CD4-positive, alpha-beta T cell treated with Interleukin-6 at 100 ng/mL for 8 hours (primary cell): Measurements from ENCODE around the gene SLAMF1.
"Not testable (repeated sequence)": the region's sequence is repeated elsewhere in the genome, so short reads cannot be mapped to it uniquely, and the experiment has no call there.

Source experiments
- DNase-seq: peaks from one replicate; pipeline ENCODE4 v3.0.0-alpha.2; 2020; ENCODE audit warnings: mixed read lengths, low spot score

Gene SLAMF1

GRCh38 chr1:160646711-160647328 lies at the start of gene SLAMF1:
Gene SLAMF1, minus strand, starts transcription at chr1:160647044. Its CDS starts 99 bp downstream, at chr1:160646945.
- peak; percentile 58 for DNase-seq

DNA sequence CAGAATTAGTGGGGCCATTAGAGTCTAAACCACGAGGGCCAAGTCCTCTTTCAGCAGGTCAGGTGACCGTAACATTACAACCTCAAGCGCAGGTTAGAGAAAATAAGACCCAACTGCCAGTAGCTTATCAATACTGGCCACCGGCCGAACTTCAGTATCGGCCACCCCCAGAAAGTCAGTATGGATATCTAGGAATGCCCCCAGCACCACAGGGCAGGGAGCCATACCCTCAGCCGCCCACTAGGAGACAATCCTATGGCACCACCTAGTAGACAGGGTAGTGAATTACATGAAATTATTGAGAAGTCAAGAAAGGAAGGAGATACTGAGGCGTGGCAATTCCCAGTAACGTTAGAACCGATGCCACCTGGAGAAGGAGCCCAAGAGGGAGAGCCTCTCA lies 45.5 kb upstream of the SLAMF1 start:
- not testable (repeated sequence) for DNase-seq

DNA sequence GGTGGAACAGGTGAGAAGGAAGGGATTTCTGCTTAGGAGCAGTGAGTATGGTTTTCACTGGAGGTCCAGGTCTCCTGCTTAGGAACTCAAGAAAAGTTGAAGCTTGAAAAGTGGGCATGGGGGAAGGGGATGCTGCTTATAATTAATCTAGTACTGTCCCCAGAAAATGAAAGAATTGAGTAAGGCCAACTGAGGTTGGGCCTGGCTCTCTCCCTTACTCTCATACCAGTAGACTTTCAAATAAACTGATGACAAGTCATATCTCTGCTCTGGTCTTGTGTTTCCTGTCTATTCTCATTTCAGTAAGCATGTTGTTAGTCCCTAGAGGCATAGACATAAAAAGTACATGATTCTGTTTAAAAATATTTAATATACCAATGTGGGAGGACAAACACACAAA lies 38.4 kb upstream of the SLAMF1 start:
- no peak for DNase-seq

DNA sequence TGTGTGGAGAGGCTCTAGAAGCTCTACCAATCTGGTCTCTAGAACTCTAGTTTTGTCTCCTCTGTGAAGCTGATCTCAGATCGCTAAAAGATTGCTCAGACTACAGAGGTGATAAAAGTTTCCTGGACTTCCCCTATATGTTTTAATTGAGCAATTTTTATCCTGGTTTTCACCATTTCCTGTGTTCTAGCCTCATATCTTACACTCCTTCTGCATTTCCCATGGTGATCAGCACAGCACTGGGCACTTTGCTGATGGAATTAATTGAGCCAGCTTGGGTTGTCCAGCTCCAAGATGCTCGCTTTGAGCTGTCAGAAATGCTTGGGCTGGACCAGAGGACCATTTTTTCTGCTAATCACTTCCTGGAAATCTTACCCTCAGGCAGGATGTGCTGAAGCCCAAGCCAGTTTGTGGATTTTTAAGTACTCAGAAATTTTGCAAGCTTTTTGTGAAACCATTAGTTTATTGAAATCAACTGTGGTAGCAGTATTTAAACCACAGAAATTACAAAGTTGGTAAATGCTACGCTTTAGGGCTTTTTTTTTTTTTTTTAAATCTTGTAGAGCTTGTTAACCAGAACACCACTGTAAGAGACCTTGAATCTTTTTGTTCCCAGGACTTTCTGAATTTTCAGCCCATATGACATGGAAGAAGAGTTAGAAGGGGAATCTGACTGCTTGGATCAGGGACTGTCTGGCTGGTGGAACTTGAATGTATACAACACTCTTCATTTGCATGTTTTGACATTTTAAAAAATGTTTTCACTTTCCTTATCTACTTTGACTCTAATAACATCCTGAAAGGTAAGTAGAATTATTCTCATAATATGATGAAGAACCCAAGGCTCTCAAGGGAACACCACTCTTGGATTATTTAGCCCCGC lies 36.4 kb upstream of the SLAMF1 start:
- peak; percentile 27 for DNase-seq

GRCh38 chr1:160681891-160682140 lies 35.0 kb upstream of the SLAMF1 start:
- DNase-seq, result no peak

DNA sequence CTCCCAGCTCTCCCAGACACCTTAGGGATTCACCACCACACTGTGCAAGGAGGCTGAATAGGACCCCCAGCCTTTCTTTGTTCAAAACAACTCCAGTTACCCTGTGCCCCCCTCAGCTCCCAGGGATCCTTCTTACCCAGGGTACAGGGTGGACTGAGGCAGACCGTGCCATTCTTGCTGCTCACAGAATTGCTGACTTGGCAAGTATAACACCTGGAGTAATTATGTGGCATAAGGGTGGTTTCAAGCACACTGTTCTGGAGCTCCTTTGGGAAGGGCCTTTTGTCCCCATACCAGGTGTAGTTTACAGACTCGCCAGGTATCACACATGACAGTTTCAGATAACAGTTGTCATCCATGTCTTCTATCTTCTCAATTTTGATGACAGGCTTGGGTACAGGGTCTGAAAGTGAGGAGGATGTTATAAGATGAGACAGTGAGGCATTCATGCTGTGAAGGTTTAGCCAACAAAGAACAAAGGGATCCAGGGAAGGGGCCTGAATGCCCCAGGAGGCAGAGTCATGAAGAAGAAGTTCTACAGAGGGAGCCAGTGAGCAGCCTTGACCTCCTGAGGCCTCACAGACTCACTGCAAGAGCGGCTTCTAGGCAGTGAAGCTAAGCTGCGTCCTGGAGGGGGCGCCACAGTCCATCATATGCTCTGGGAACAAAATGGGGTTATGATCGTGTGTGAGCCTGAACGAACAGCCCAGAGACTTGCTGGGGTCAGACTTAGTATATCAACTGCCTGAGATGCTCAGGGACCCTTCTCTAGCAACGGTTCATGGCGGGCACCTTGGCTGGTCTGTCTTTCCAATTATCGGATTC lies 34.4 kb upstream of the SLAMF1 start:
- DNase-seq, result peak; percentile 86

DNA sequence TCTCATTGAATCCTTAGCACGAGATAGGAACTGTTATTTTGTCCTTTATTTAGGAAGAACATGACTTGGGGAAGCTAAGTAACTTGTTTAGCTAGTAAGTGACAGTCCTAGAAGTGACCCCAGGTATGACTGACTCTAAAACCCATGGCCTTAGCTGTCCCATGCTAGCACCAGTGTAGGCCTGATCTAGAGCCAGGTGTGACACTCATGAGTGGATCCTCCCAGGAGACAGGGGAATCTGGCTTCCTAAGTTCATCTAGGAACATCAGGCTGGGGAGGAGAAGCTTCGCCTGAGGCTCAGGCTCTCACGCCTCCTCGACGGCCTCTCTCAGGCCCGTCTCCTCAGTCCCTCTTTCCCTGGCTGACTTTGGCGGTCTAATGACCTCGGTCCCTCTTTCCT lies 33.6 kb upstream of the SLAMF1 start:
- no peak for DNase-seq

- no peak for DNase-seq
Observed at GRCh38 chr1:160679893-160680292, 33.0 kb upstream of the SLAMF1 start.

DNA sequence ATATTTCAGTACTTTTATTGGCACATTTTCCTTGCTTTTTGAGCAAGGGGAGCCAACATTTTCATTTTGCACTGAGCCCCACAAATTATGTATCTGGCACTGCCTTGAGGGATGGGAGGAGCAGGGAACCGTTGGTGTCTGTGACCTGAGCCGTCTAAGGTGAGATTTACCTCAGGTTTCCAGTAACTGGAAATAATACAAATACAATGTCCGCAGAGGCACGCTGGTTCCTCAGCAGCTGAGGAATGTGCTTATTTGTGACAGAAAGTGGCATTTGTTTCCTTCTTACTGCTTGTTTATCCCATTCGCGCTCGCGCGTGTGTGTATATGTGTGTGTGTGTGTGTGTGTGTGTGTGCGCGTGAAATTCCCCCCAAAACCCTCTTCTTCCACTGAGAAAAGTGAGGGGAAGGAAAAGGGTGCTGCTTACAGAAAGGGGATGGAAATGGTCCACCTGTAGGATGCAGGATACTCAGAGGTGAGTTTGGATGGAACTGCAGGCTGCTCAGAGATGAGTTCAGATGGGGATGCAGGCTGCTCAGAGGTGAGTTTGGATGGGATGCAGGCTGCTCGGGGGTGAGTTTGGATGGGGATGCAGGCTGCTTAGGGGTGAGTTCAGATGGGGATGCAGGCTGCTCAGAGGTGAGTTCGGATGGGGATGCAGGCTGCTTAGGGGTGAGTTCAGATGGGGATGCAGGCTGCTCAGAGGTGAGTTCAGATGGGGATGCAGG lies 30.2 kb upstream of the SLAMF1 start:
- DNase-seq, result no peak

DNA sequence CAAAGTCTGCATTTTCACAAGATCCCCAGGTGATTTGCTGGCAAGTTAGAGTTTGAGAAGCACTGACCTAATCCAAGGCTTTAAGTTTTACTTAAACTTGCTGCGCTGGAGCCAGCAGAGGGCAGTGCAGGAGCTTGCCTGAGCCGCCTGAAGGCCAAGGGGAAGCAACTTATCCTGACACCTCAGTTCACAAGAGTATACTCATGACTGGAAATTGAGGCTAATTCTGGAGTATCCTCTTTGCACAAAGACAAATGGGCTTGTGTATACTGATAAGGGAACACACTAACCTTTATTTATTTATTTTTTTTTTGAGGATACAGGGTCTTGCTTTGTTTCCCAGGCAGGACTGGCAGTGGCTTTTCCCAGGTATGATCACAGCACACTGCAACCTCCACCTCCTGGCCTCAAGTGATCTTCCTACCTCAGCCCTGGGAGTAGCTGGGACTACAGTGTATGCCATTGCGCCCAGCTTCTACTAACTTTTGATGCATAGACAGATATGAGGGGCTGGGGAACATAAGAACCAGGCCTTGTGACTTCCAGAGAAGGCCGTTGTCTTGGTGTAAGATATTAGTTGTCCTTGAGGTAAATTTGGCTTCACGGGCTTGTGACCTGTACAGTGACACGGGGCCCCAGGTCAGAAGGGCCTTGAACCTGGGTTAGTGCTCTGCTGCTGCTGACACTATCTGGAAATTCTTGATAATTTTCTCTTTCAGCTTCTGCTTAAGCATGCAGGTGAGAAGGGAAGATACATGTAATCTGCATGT lies 29.0 kb upstream of the SLAMF1 start:
- DNase-seq, result peak; percentile 79

DNA sequence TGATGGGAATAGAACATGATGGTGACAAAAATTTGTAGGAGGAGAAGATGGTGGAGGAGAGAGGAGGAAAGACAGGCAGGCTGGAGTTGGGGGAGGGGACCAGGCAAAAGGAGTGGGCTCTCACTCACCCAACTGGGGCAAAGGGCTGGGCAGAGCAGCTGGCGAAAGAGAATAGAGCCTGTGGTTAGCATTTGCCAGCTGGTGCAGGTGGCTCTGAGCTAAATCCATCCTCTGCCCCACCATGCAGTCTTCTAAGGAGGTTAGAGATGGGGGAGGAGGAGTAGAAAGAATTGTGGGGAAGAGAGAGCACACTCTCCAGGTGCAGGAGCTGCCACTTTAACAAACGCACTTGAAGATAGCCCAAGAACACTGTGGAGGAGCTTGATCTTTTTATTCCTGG lies 27.6 kb upstream of the SLAMF1 start:
- DNase-seq, result no peak

DNA sequence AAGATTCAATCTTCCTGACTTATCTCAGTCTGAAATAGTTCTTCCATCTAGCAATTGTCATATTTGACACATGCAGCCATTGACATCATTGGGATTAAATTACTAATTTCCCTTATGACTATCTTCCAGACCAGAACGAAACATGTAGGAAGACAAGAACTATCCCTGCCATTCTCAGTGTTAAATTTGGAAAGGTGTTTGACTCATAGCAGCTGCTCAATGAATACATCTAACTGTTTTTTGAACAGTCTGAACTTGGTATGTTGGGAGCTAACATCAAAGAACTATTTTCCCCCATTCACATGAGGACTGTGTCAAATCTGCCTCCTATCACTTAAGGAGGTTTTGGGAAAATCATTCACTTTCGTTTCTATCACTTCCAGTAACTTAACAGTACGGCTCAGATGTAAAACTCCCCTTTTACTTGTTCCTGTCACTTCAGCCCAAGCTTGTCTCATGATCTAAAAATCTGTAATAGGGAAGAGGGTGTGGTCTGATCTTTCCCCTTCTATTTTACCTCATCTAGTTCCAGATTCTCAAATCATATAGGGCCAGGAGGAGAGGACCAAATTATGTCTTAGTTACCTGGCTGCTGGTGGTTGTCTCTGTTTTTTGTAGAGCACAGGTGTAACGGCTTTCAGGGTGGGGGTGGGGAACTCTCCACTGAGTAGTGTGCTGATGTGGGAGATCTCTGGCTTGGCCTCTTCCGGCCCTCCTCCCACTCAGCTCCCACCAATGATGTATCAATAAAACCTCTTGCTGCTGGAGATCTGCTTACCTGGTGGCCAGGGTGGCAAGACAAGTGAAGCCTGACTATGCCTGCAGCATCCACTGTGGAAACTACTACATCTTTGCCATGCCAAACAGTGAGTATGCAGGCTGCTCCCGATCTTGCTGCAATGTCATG lies 26.2 kb upstream of the SLAMF1 start:
- DNase-seq, result peak; percentile 43

- DNase-seq, result no peak
Observed at GRCh38 chr1:160671603-160672517, 25.0 kb upstream of the SLAMF1 start.

DNA sequence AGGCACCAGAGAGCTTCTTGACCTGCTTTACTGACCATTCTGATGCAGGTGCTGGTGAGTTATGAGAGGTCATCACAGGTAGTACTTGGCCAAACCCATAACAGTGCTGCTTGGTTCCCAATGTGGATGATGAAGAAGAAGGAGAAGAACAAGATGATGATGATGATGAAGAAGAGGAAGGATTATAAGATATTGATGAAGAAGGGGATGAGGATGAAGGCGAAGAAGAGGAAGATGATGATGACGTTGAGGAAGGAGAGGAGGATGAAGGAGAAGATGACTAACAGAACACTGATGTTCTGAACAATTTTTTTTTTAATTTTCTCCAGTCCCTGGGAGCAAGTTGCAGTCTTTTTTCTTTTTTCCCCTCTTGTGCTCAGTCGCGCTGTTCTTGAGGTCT lies 23.9 kb upstream of the SLAMF1 start:
- DNase-seq, result no peak

DNA sequence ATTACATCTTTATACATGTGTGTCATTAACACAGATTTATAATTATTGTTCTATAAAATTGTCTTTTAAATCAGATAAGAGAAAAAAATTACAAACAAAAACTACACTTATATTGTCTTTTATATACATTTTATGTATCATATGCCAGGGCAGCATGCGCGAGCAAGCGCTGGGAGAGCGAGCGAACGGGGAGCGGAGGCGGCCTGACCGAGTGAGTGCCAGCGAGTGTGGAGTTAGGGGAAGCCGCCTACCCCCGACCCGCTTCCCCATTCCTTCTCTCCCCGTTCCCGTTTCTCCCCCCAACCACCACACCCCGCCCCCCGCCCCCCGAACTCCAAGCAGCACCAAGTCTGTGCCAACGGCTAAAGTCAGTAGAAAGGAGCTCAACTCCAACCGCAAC lies 23.0 kb upstream of the SLAMF1 start:
- no peak for DNase-seq

DNA sequence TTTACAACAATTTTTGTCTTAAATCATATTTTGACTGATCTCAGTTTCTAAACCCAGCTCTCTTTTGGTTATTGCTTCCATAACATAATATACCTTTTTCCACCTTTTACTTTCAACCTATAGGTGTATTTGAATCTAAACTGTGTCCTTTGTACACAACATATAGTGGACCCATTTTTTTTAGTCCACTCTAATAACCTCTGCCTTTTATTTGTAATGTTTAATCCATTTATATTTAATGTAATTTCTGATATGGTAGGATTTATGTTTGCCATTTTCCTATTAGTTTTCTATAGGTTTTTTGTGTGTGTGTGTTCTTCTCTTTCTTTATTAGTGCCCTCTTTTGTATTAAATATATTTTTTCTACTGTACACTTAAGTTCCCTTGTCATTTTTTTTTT lies 22.4 kb upstream of the SLAMF1 start:
- no peak for DNase-seq

DNA sequence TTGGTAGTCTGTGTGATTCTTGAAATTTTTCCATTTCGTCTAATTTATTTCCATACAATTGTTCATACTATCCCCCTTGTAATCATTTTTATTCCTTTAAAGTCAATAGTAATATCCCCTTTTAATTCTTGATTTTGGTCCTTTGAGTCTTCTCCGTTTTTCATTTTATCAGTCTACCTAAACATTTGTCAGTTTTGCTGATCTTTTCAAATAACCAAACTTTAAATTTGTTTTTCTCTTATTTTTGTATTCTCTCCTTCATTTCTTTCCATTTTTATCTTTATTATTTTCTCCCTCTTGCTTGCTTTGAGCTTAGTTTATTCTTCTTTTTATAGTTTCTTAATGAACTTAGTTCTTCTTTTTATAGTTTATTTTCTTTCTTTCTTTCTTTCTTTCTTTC lies 21.1 kb upstream of the SLAMF1 start:
- DNase-seq, result no peak

- no peak for DNase-seq
Observed at GRCh38 chr1:160666079-160666442, 19.2 kb upstream of the SLAMF1 start.

- peak; percentile 29 for DNase-seq
Observed at GRCh38 chr1:160665330-160666078, 18.7 kb upstream of the SLAMF1 start.
